Activated T-helper 2 cell treated with anti-CD3 and anti-CD28 coated beads, Interferon-gamma antibody, Interleukin-2, Interleukin-4, amounts not matched to agents 10 μg/mL and 5 μg/mL and 100 μg/mL, durations not matched to agents 14 hours and 24 hours and 36 hours (primary cell): ENCODE measurements around the gene AUTS2. TPM values are rescaled to one million over a fixed set of nuclear protein-coding genes. Genes with fewer than 3 reads are reported as not detected.

Experiments used
- DNase-seq: peaks from one replicate; pipeline ENCODE4 v3.0.0; 2021; ENCODE audit warnings: low spot score
- H3K27ac Mint-ChIP-seq: one replicate; pipeline ENCODE4 v1.8.0; 2021; ENCODE audit warnings: mixed read lengths
- H3K27me3 Mint-ChIP-seq: one replicate; pipeline ENCODE4 v1.8.0; 2021; ENCODE audit warnings: low read depth, mixed read lengths
- H3K36me3 Mint-ChIP-seq: one replicate; pipeline ENCODE4 v1.8.0; 2021; ENCODE audit warnings: low read depth, mixed read lengths
- H3K4me1 Mint-ChIP-seq: one replicate; pipeline ENCODE4 v1.8.0; 2021; ENCODE audit warnings: low read depth, mixed read lengths
- H3K4me3 Mint-ChIP-seq: one replicate; pipeline ENCODE4 v1.8.0; 2021; ENCODE audit warnings: low read depth, mild to moderate bottlenecking, moderate library complexity, mixed read lengths
- H3K9me3 Mint-ChIP-seq: one replicate; pipeline ENCODE4 v1.8.0; 2021; ENCODE audit warnings: mixed read lengths
- intact Hi-C: fragments of 100-400 bp; cut with micrococcal nuclease; formaldehyde crosslinking; loops from one replicate; pipeline ENCODE4 v1.15.1; 2023
- total RNA-seq: library from RNA; stranded (reverse); gene quantifications from 2 replicates; pipeline ENCODE4 v1.2.3, GENCODE V29; 2022

AUTS2 gene
- total RNA-seq, 1 donor from 2014 or later: 1.1 TPM

DNA sequence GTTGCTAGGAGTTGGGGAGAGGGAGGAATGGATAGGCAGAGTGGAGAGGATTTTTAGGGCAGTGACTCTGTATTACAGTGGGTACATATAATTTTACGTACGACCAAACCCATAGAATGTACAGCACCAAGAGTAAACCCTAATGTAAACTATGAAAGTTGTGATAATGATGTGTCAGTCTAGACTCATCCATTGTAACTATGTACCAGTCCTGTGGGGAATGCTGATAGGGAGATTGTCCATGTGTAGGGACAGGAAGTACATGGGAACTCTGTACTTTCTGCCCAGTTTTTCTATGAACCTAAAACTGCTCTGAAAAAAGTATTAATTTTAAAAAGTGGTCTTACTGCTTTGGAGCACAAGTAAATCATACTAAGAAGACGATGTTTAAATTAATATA, 441.8 kb downstream of the AUTS2 start:
- intact Hi-C loops: no loop called here
- H3K27ac Mint-ChIP-seq: no peak overlapping the region
- DNase-seq: no peak
- no peaks in the 10 kb centered on the region for H3K36me3 Mint-ChIP-seq
- no peaks in the 10 kb centered on the region for H3K4me1 Mint-ChIP-seq
- no peaks in the 10 kb centered on the region for H3K27me3 Mint-ChIP-seq
- H3K4me3 Mint-ChIP-seq: no peak overlapping the region
- H3K9me3 Mint-ChIP-seq: no peaks in the 10 kb centered on the region

GRCh38 chr7:70040970-70041766, 442.9 kb downstream of the AUTS2 start:
- DNase-seq: no peak
- no peak overlapping the region for H3K27ac Mint-ChIP-seq
- H3K4me1 Mint-ChIP-seq: no peaks in the 10 kb centered on the region
- no peaks in the 10 kb centered on the region for H3K36me3 Mint-ChIP-seq
- H3K9me3 Mint-ChIP-seq: no peaks in the 10 kb centered on the region
- no peak overlapping the region for H3K4me3 Mint-ChIP-seq
- H3K27me3 Mint-ChIP-seq: no peaks in the 10 kb centered on the region
- intact Hi-C loops: no loop called here

DNA sequence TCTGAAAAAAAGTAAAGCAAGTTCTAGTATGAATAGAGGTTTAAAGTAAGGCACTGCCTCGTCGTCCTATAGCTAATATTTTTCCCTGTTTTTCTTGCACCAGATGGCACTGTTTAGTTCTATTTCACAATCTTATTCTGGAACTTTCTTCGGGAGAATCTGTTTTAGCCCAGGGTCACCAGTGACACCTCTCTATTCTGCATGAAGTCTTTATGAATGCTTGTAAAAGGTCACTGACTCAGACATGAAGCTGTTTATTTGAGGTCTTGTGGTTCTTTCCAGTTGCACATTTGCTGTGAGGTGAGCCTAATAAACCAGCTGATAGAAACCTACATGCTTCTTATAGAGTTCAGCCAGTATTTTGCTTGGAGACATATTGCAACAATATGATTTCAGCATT, 444.3 kb downstream of the AUTS2 start:
- intact Hi-C loops: no loop called here
- Mint-ChIP-seq H3K9me3 (no peaks in the 10 kb centered on the region), H3K4me3 (no peak overlapping the region)

GRCh38 chr7:70043015-70043538, 444.8 kb downstream of the AUTS2 start:
- intact Hi-C loops: no loop called here
- Mint-ChIP-seq H3K4me3 (no peak overlapping the region), H3K4me1 (no peaks in the 10 kb centered on the region), H3K27ac (no peak overlapping the region), H3K9me3 (no peaks in the 10 kb centered on the region), H3K27me3 (no peaks in the 10 kb centered on the region), H3K36me3 (no peaks in the 10 kb centered on the region)
- DNase-seq: no peak

More for the DNA sequence above, 444.3 kb downstream of the AUTS2 start:
- Mint-ChIP-seq H3K27ac (no peak overlapping the region), H3K4me1 (no peaks in the 10 kb centered on the region), H3K27me3 (no peaks in the 10 kb centered on the region), H3K36me3 (no peaks in the 10 kb centered on the region)
- DNase-seq: no peak

DNA sequence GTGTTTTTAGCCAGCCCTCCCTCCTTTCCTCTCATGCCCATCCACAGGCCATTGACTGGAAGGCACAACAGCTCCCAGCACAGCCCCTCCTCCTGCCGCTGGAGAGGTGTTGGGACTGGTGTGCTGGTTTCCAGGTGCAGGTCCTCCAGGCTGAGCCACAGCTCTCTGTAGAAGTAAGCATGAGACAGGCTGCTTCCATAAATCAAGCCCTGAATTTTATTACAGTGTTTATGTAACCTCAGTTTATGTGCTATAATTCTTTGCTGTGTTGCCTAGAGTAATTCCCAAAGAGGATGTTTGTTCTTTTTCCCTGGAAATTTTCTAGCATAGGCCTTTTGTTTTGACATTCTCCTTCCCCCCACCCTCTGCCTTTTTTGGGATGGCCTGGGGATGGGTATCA, 445.8 kb downstream of the AUTS2 start:
- intact Hi-C loops: no loop called here
- H3K36me3 Mint-ChIP-seq: no peaks in the 10 kb centered on the region
- no peak for DNase-seq
- H3K4me3 Mint-ChIP-seq: no peak overlapping the region
- H3K27me3 Mint-ChIP-seq: no peaks in the 10 kb centered on the region
- H3K9me3 Mint-ChIP-seq: no peaks in the 10 kb centered on the region
- H3K4me1 Mint-ChIP-seq: no peaks in the 10 kb centered on the region
- no peak overlapping the region for H3K27ac Mint-ChIP-seq

- no peak overlapping the region for H3K4me3 Mint-ChIP-seq
- no peak for DNase-seq
- no peaks in the 10 kb centered on the region for H3K4me1 Mint-ChIP-seq
- H3K36me3 Mint-ChIP-seq: no peaks in the 10 kb centered on the region
- H3K9me3 Mint-ChIP-seq: no peaks in the 10 kb centered on the region
- H3K27ac Mint-ChIP-seq: no peak overlapping the region
- no peaks in the 10 kb centered on the region for H3K27me3 Mint-ChIP-seq
- intact Hi-C loops: no loop called here
These were observed 446.2 kb downstream of the AUTS2 start for GRCh38 chr7:70044525-70044924.

GRCh38 chr7:70044981-70045380, 446.7 kb downstream of the AUTS2 start:
- Mint-ChIP-seq H3K4me1 (no peaks in the 10 kb centered on the region), H3K9me3 (no peaks in the 10 kb centered on the region), H3K36me3 (no peaks in the 10 kb centered on the region), H3K4me3 (no peak overlapping the region), H3K27me3 (no peaks in the 10 kb centered on the region), H3K27ac (no peak overlapping the region)
- intact Hi-C loops: no loop called here
- no peak for DNase-seq

DNA sequence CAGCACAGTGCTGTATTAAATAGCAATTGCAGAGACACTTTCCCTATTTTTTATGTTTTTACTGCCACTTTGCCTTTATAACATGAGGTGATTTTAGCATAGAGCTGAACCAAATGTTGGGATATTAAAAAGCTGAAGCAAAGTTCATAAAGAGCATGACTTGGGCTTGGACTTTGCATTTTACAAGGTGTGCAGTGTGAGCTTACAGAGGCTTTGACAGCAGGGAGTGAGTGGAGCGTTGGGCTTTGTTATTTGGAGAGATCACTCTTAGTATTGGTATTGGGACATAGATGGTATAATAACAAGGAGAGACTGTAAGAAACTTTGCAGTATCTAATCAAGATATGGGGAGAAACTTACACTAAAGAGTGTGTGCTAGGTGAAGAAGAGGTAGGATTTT, 449.1 kb downstream of the AUTS2 start:
- no peaks in the 10 kb centered on the region for H3K27me3 Mint-ChIP-seq
- H3K9me3 Mint-ChIP-seq: no peaks in the 10 kb centered on the region
- no peaks in the 10 kb centered on the region for H3K4me1 Mint-ChIP-seq
- H3K27ac Mint-ChIP-seq: no peak overlapping the region
- DNase-seq: no peak
- no peak overlapping the region for H3K4me3 Mint-ChIP-seq
- H3K36me3 Mint-ChIP-seq: no peaks in the 10 kb centered on the region
- intact Hi-C loops: no loop called here

DNA sequence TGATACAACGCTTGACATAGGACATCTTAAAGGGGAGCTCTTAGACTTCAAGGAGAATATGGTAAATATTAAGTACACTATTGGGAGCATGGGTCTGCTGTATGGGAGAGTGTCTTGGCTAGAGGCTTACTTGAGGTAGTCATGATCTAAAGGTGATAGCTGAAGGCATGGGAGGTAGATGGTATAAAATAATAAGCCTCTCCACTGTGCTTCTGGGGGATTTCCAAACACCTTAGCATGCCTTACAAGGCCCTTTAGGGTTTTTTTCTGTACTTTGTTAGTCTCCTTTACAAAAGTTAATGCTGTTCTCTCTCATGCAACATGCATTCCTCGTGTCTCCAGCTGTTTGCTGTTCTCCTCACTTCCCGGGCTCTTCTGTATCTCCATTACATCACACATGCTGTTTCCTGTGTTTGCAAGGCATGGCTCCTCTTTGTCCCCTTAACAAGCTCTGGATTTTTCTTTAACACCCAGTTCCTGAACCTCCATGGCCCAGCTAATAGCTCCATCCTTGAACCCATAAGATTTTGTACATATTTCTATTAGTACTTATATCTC, 449.7 kb downstream of the AUTS2 start:
- no peaks in the 10 kb centered on the region for H3K4me1 Mint-ChIP-seq
- H3K27me3 Mint-ChIP-seq: no peaks in the 10 kb centered on the region
- no peaks in the 10 kb centered on the region for H3K36me3 Mint-ChIP-seq
- no peak for DNase-seq
- no peaks in the 10 kb centered on the region for H3K9me3 Mint-ChIP-seq
- no peak overlapping the region for H3K27ac Mint-ChIP-seq
- no peak overlapping the region for H3K4me3 Mint-ChIP-seq
- intact Hi-C loops: no loop called here

DNA sequence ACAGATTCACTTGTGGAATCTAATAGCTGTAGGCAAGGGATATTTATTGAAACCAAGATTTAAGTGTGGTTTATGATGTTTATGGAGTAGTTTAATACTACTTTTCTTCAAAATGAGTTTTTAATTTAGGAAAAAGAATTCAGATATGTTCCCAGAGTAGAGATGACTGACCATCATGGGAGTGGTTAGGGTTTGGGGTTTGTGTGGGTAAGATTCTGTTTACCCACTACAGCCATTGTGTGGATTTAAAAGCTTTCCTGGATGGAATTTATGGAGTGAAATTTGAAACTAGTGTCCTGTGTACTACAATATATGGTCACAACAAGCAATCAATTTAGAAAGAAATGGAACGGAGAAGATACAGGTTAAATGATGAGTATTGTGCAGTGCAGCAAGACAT, 453.5 kb downstream of the AUTS2 start:
- no peaks in the 10 kb centered on the region for H3K4me1 Mint-ChIP-seq
- H3K27me3 Mint-ChIP-seq: peaks cover 2% of the 10 kb centered on the region
- H3K36me3 Mint-ChIP-seq: no peaks in the 10 kb centered on the region
- intact Hi-C loops: no loop called here
- no peak for DNase-seq
- H3K9me3 Mint-ChIP-seq: no peaks in the 10 kb centered on the region
- H3K27ac Mint-ChIP-seq: no peak overlapping the region
- no peak overlapping the region for H3K4me3 Mint-ChIP-seq

DNA sequence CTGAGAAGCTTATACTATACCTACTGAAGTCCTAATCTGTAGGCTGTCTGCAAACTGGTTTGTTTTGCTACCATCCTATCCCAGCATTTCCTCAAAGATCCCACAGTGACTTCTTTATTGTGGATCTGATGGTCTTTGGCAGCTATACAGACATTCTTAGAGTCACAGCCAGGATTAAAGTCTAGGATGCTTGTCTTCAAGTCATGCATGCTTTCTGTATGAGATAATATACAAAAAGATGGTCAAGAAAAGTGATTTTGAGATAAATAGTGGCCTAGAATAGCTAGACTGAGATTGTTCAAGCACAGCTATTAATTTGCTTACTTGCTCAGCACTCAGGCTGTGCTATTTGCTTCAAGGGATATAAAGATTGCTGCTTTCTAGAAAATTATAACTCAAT, 454.4 kb downstream of the AUTS2 start:
- intact Hi-C loops: no loop called here
- no peak overlapping the region for H3K4me3 Mint-ChIP-seq
- H3K4me1 Mint-ChIP-seq: no peaks in the 10 kb centered on the region
- H3K27ac Mint-ChIP-seq: no peak overlapping the region
- no peaks in the 10 kb centered on the region for H3K9me3 Mint-ChIP-seq
- no peak for DNase-seq
- H3K27me3 Mint-ChIP-seq: peaks cover 2% of the 10 kb centered on the region
- H3K36me3 Mint-ChIP-seq: no peaks in the 10 kb centered on the region

DNA sequence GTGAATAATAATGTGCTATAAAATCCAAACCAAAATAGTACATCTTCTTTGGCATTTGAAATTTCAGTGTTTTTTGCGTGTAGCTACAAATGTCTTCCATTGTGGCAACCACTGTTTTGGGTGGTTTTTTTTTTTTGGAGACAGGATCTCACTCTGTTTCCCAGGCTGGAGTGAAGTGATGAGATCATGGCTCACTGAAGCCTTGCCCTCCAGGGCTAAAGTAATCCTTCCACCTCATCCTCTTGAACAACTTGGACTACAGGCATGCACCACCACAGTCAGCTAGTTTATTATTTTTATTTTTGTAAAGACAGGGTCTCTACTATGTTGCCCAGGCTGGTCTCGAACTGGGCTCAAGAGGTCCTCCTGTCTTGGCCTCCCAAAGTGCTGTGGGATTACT, 455.1 kb downstream of the AUTS2 start:
- H3K4me1 Mint-ChIP-seq: no peaks in the 10 kb centered on the region
- no peaks in the 10 kb centered on the region for H3K9me3 Mint-ChIP-seq
- no peaks in the 10 kb centered on the region for H3K36me3 Mint-ChIP-seq
- DNase-seq: no peak
- H3K4me3 Mint-ChIP-seq: no peak overlapping the region
- no peak overlapping the region for H3K27ac Mint-ChIP-seq
- intact Hi-C loops: no loop called here
- peaks cover 2% of the 10 kb centered on the region for H3K27me3 Mint-ChIP-seq

DNA sequence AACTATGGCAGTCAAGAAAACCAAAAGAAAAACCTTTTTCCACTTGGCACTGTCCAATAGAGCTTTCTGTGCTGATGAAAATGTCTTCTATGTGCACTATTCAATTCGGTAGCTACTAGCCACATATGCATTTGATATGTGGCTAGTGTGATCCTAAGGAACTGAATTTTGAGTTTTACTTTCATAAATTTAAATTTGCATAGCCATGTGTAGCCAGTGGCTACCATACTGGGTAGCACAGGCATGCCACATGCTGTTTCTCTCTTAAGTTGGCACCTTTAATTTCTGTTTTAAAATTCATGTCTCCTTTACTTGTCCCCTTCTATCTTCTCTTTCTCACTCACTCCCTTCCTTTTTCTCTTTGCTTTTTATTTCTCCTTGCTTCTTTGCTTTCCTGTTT, 455.7 kb downstream of the AUTS2 start:
- Mint-ChIP-seq H3K4me1 (no peaks in the 10 kb centered on the region), H3K4me3 (no peak overlapping the region), H3K36me3 (no peaks in the 10 kb centered on the region), H3K27me3 (peaks cover 2% of the 10 kb centered on the region), H3K9me3 (no peaks in the 10 kb centered on the region), H3K27ac (no peak overlapping the region)
- no peak for DNase-seq
- intact Hi-C loops: no loop called here
